GM04504 (cell line): ENCODE data around the gene MYLK4.

Experiments
- DNase-seq: peaks from one replicate; pipeline ENCODE4 v3.0.0-alpha.2; 2012; ENCODE audit warnings: low read depth

Gene MYLK4

GRCh38 chr6:2733324-2733723 is 17.4 kb downstream of the MYLK4 start:
- DNase-seq, result no peak

GRCh38 chr6:2732503-2733089 is 18.1 kb downstream of the MYLK4 start:
- DNase-seq, result no peak

GRCh38 chr6:2731281-2731909 is 19.3 kb downstream of the MYLK4 start:
- DNase-seq, result no peak

- DNase-seq, result no peak
These were observed 20.2 kb downstream of the MYLK4 start for GRCh38 chr6:2730353-2731107.

- no peak for DNase-seq
These were observed 20.8 kb downstream of the MYLK4 start for GRCh38 chr6:2729921-2730320.

- no peak for DNase-seq
These were observed 24.6 kb downstream of the MYLK4 start for GRCh38 chr6:2725999-2726567.

- DNase-seq, result no peak
These were observed 25.2 kb downstream of the MYLK4 start for GRCh38 chr6:2725364-2725988.

GRCh38 chr6:2721219-2721618 is 29.5 kb downstream of the MYLK4 start:
- no peak for DNase-seq

GRCh38 chr6:2719093-2719455 is 31.6 kb downstream of the MYLK4 start:
- DNase-seq, result no peak

- DNase-seq, result no peak
These were observed 32.2 kb downstream of the MYLK4 start for GRCh38 chr6:2718334-2719092.

GRCh38 chr6:2716936-2717700 is 33.6 kb downstream of the MYLK4 start:
- DNase-seq, result no peak

GRCh38 chr6:2715737-2716136 is 35.0 kb downstream of the MYLK4 start:
- DNase-seq, result no peak

GRCh38 chr6:2714111-2714895 is 36.4 kb downstream of the MYLK4 start:
- DNase-seq, result peak; percentile 65

GRCh38 chr6:2713473-2714110 is 37.1 kb downstream of the MYLK4 start:
- DNase-seq, result no peak

GRCh38 chr6:2712102-2712501 is 38.6 kb downstream of the MYLK4 start:
- DNase-seq, result no peak

- DNase-seq, result no peak
These were observed 40.3 kb downstream of the MYLK4 start for GRCh38 chr6:2710412-2710811.

- DNase-seq, result no peak
These were observed 42.3 kb downstream of the MYLK4 start for GRCh38 chr6:2708456-2708855.

- no peak for DNase-seq
These were observed 44.2 kb downstream of the MYLK4 start for GRCh38 chr6:2706558-2706957.

GRCh38 chr6:2705256-2705655 is 45.5 kb downstream of the MYLK4 start:
- DNase-seq, result no peak

- DNase-seq, result no peak
These were observed 53.4 kb downstream of the MYLK4 start for GRCh38 chr6:2697291-2697690.
